ENCODE data around the gene DHCR24. TPM values are rescaled to one million over a fixed set of nuclear protein-coding genes. Genes with fewer than 3 reads are reported as not detected.
A peak's percentile ranks its signal among the peaks of the same experiment; 100 is the strongest.

The DHCR24 gene
- total RNA-seq, 4 donors from 2014 or later = 167 to 525 (median 389) TPM

GRCh38 chr1:54892586-54892985, 5.6 kb upstream of the DHCR24 start:
- H3K36me3 ChIP-seq = no peaks in the 10 kb centered on the region
- DNase-seq (ENCODE audit: low spot score in 2 of 2) = no peak
- peaks cover 9% of the 10 kb centered on the region for H3K4me1 ChIP-seq
- 75% methylated on average over 1 of the region's 1 CpG for WGBS
- no peaks in the 10 kb centered on the region for H3K27me3 ChIP-seq
- no peak overlapping the region for H3K4me3 ChIP-seq
- TF ChIP-seq CTCF (IDR thresholded peaks at IDR 0.05) (no peak), EP300 (IDR thresholded peaks at IDR 0.05) (no peak), POLR2AphosphoS5 (IDR thresholded peaks at IDR 0.05) (no peak), POLR2A (IDR thresholded peaks at IDR 0.05) (no peak)
- H3K27ac ChIP-seq = no peak overlapping the region
- H3K9me3 ChIP-seq = no peaks in the 10 kb centered on the region

- H3K4me1 ChIP-seq = peaks cover 36% of the 10 kb centered on the region
- no peaks in the 10 kb centered on the region for H3K9me3 ChIP-seq
- H3K27me3 ChIP-seq = no peaks in the 10 kb centered on the region
- no peak overlapping the region for H3K4me3 ChIP-seq
- no peak for DNase-seq (ENCODE audit: low spot score in 2 of 2)
- H3K36me3 ChIP-seq = no peaks in the 10 kb centered on the region
- no peak for TF ChIP-seq CTCF (IDR thresholded peaks at IDR 0.05)
- TF ChIP-seq POLR2AphosphoS5 (IDR thresholded peaks at IDR 0.05) = no peak
- no peak for TF ChIP-seq EP300 (IDR thresholded peaks at IDR 0.05)
- TF ChIP-seq POLR2A (IDR thresholded peaks at IDR 0.05) = no peak
- WGBS = 88% methylated on average over 3 of the region's 3 CpGs
- no peak overlapping the region for H3K27ac ChIP-seq
Measured at GRCh38 chr1:54889132-54889725, 2.2 kb upstream of the DHCR24 start.

GRCh38 chr1:54888080-54888733, 1.2 kb upstream of the DHCR24 start:
- TF ChIP-seq POLR2A (IDR thresholded peaks at IDR 0.05) (no peak), POLR2AphosphoS5 (IDR thresholded peaks at IDR 0.05) (no peak), CTCF (IDR thresholded peaks at IDR 0.05) (no peak), EP300 (IDR thresholded peaks at IDR 0.05) (no peak)
- Histone ChIP-seq H3K4me3 (no peak overlapping the region), H3K27me3 (no peaks in the 10 kb centered on the region), H3K36me3 (no peaks in the 10 kb centered on the region), H3K4me1 (peaks cover 46% of the 10 kb centered on the region), H3K27ac (peak overlapping the region; percentile 82), H3K9me3 (no peaks in the 10 kb centered on the region)
- WGBS = 73% methylated on average over 7 of the region's 7 CpGs
- no peak for DNase-seq (ENCODE audit: low spot score in 2 of 2)

GRCh38 chr1:54887665-54888071, 673 bp upstream of the DHCR24 start:
- Histone ChIP-seq H3K9me3 (no peaks in the 10 kb centered on the region), H3K27ac (peak overlapping the region; percentile 82), H3K27me3 (no peaks in the 10 kb centered on the region), H3K36me3 (no peaks in the 10 kb centered on the region), H3K4me1 (peaks cover 51% of the 10 kb centered on the region), H3K4me3 (peak overlapping the region; percentile 56)
- WGBS = 12% methylated on average over 5 of the region's 8 CpGs
- TF ChIP-seq POLR2AphosphoS5 (IDR thresholded peaks at IDR 0.05) = no peak
- no peak for TF ChIP-seq EP300 (IDR thresholded peaks at IDR 0.05)
- TF ChIP-seq CTCF (IDR thresholded peaks at IDR 0.05) = no peak
- TF ChIP-seq POLR2A (IDR thresholded peaks at IDR 0.05) = no peak
- peak; percentile 73 to 83 for DNase-seq (ENCODE audit: low spot score in 2 of 2)

GRCh38 chr1:54885807-54886723, 930 bp downstream of the DHCR24 start:
- TF ChIP-seq POLR2AphosphoS5 (IDR thresholded peaks at IDR 0.05) (no peak), EP300 (IDR thresholded peaks at IDR 0.05) (no peak), CTCF (IDR thresholded peaks at IDR 0.05) (no peak), POLR2A (IDR thresholded peaks at IDR 0.05) (no peak)
- 32% methylated on average over 23 of the region's 24 CpGs for WGBS
- H3K27ac ChIP-seq = peak overlapping the region; percentile 82
- H3K9me3 ChIP-seq = no peaks in the 10 kb centered on the region
- H3K27me3 ChIP-seq = no peaks in the 10 kb centered on the region
- H3K4me1 ChIP-seq = peaks cover 52% of the 10 kb centered on the region
- DNase-seq (ENCODE audit: low spot score in 2 of 2) = no peak
- peak overlapping the region; percentile 56 for H3K4me3 ChIP-seq
- H3K36me3 ChIP-seq = peaks cover 7% of the 10 kb centered on the region

Data from suprapubic skin (tissue), 4 donors.